ENCODE results near the gene CNOT11. TPM values are rescaled to one million over a fixed set of nuclear protein-coding genes. Genes with fewer than 3 reads are reported as not detected.

Gene CNOT11
- total RNA-seq, 4 donors from 2014 or later = 46.4 to 82.9 (median 48.1) TPM

- H3K36me3 ChIP-seq = peaks cover 0 to 86% (median 0%) of the 10 kb centered on the region in 3 donors
- TF ChIP-seq CTCF (IDR thresholded peaks at IDR 0.05) (no peak), POLR2A (IDR thresholded peaks at IDR 0.05) (no peak)
- no peak for DNase-seq
Observed at GRCh38 chr2:101287303-101287702, 34.6 kb downstream of the CNOT11 start.

DNA sequence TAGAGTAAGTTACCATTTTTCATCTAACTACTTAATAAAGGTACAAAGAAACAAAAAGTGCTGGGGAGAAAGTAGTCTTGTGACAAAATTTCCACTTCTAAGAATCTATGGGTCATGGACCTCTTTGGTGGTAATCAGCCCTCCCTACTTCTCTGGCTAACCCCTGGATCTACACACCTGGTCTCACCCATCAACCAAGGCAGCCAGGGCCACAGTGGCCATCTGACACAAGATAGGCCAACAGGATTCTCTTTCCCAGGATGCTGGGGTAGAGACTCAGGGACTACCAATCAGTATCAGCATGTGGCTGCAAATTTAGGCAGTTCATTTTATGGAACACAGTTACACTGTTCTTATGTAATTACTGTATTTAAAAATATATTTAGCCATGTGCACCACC lies 38.0 kb downstream of the CNOT11 start:
- no peak for DNase-seq
- Histone ChIP-seq H3K9me3 (no peaks in the 10 kb centered on the region), H3K27ac (no peak overlapping the region), H3K36me3 (peaks cover 0 to 79% (median 0%) of the 10 kb centered on the region in 3 donors), H3K4me3 (no peak overlapping the region), H3K4me1 (peaks cover 0 to 2% (median 0%) of the 10 kb centered on the region in 4 donors), H3K27me3 (no peaks in the 10 kb centered on the region)
- TF ChIP-seq POLR2A (IDR thresholded peaks at IDR 0.05) (no peak), CTCF (IDR thresholded peaks at IDR 0.05) (no peak)

More at GRCh38 chr2:101287303-101287702, 34.6 kb downstream of the CNOT11 start:
- no peak overlapping the region for H3K27ac ChIP-seq
- no peak overlapping the region for H3K4me3 ChIP-seq
- no peaks in the 10 kb centered on the region for H3K9me3 ChIP-seq
- H3K27me3 ChIP-seq = no peaks in the 10 kb centered on the region
- no peaks in the 10 kb centered on the region for H3K4me1 ChIP-seq

GRCh38 chr2:101291973-101292372 lies 39.3 kb downstream of the CNOT11 start:
- peaks cover 0 to 66% (median 0%) of the 10 kb centered on the region in 3 donors for H3K36me3 ChIP-seq
- peaks cover 0 to 6% (median 0%) of the 10 kb centered on the region in 4 donors for H3K4me1 ChIP-seq
- H3K4me3 ChIP-seq = no peak overlapping the region

GRCh38 chr2:101293544-101293943 lies 40.9 kb downstream of the CNOT11 start:
- DNase-seq = no peak
- H3K9me3 ChIP-seq = no peaks in the 10 kb centered on the region
- H3K27ac ChIP-seq = no peak overlapping the region
- TF ChIP-seq CTCF (IDR thresholded peaks at IDR 0.05) (no peak), POLR2A (IDR thresholded peaks at IDR 0.05) (no peak)
- H3K4me1 ChIP-seq = peaks cover 0 to 6% (median 0%) of the 10 kb centered on the region in 4 donors
- H3K36me3 ChIP-seq = peaks cover 0 to 50% (median 0%) of the 10 kb centered on the region in 3 donors
- no peak overlapping the region for H3K4me3 ChIP-seq
- H3K27me3 ChIP-seq = no peaks in the 10 kb centered on the region

More at GRCh38 chr2:101291973-101292372, 39.3 kb downstream of the CNOT11 start:
- no peak overlapping the region for H3K27ac ChIP-seq
- H3K9me3 ChIP-seq = no peaks in the 10 kb centered on the region
- H3K27me3 ChIP-seq = no peaks in the 10 kb centered on the region
- TF ChIP-seq CTCF (IDR thresholded peaks at IDR 0.05) = no peak
- no peak for TF ChIP-seq POLR2A (IDR thresholded peaks at IDR 0.05)
- DNase-seq = no peak

DNA sequence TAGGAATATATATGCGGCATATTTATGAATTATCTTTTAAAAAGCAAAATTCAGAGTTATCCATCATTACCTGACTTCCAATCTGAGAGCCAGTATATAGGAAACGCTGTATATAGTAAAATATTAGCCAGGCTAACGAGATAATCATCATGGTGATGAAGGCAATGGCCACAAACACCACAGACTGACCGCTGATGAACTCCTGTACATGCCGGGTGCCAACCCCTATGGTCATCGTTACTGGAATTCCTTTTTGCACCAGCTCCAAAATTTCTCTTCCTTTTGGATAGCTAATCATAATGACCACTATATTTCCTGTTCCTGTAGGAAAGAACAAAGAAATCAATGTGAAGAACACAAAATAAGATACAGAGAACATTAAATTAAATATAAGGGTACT lies 42.2 kb downstream of the CNOT11 start:
- TF ChIP-seq POLR2A (IDR thresholded peaks at IDR 0.05) = no peak
- TF ChIP-seq CTCF (IDR thresholded peaks at IDR 0.05) = no peak
- Histone ChIP-seq H3K4me1 (peaks cover 0 to 6% (median 2%) of the 10 kb centered on the region in 4 donors), H3K9me3 (no peaks in the 10 kb centered on the region), H3K27me3 (no peaks in the 10 kb centered on the region), H3K27ac (no peak overlapping the region), H3K4me3 (no peak overlapping the region), H3K36me3 (peaks cover 0 to 46% (median 0%) of the 10 kb centered on the region in 3 donors)
- DNase-seq = no peak

DNA sequence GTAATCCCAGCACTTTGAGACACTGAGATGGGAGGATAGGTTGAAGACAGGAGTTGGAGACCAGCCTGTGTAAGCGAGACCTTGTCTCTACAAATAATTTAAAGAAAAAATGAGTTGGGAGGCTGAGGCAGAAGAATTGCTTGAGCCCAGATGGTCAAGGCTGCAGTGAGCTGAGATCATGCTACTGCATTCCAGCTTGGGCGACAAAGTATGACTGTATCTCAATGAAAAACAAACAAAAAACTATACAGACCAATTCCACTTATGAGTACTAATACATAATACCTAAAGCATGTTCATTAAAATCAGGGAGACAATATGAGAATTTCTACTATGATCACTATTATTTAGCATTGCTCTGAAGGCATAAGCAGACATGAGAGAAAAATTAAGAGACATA lies 43.2 kb downstream of the CNOT11 start:
- Histone ChIP-seq H3K36me3 (peaks cover 0 to 40% (median 0%) of the 10 kb centered on the region in 3 donors), H3K27me3 (no peaks in the 10 kb centered on the region), H3K4me1 (peaks cover 0 to 13% (median 4%) of the 10 kb centered on the region in 4 donors), H3K27ac (no peak overlapping the region), H3K9me3 (no peaks in the 10 kb centered on the region), H3K4me3 (no peak overlapping the region)
- no peak for DNase-seq
- TF ChIP-seq CTCF (IDR thresholded peaks at IDR 0.05) = no peak
- TF ChIP-seq POLR2A (IDR thresholded peaks at IDR 0.05) = no peak
